ENCODE results near the gene APP.

DNA sequence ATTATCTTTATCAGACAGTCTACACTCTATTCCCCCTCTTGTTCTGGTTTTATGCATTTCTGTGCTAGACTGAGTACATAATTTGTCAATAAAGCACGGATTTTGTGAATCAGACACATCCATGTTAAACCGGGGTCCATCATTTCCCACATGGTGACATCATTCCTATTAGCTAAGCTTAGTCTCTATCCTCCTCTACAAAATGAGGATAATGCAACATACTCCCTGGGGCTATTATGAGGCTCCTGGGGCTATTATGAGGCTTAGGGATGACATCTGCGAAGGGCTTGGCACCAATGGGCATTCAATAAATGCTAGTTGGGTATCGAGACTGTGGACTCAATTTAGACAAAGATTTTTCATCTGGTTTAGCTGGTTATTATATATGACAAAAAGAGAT is 25.1 kb upstream of the APP start:
- TF ChIP-seq ZNF629 (tag by site-specific recombination; IDR thresholded peaks at IDR 0.05), result no peak
- TF ChIP-seq, protein P1, sequence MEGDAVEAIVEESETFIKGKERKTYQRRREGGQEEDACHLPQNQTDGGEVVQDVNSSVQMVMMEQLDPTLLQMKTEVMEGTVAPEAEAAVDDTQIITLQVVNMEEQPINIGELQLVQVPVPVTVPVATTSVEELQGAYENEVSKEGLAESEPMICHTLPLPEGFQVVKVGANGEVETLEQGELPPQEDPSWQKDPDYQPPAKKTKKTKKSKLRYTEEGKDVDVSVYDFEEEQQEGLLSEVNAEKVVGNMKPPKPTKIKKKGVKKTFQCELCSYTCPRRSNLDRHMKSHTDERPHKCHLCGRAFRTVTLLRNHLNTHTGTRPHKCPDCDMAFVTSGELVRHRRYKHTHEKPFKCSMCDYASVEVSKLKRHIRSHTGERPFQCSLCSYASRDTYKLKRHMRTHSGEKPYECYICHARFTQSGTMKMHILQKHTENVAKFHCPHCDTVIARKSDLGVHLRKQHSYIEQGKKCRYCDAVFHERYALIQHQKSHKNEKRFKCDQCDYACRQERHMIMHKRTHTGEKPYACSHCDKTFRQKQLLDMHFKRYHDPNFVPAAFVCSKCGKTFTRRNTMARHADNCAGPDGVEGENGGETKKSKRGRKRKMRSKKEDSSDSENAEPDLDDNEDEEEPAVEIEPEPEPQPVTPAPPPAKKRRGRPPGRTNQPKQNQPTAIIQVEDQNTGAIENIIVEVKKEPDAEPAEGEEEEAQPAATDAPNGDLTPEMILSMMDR (tag by site-specific recombination; IDR thresholded peaks at IDR 0.05), result no peak
- no peak for TF ChIP-seq ZBTB21 (tag by site-specific recombination; IDR thresholded peaks at IDR 0.05)
- no peak for TF ChIP-seq ZNF768 (tag by site-specific recombination; IDR thresholded peaks at IDR 0.05)

Data from HEK293 (cell line).